Neural cell (in vitro differentiated cells): Measurements from ENCODE around the gene CLDND2.

ENCODE experiments used
- CTCF ChIP-seq: fragments of 450-650 bp; IDR thresholded peaks from 2 replicates; pipeline ENCODE4 v1.5.1; 2014; ENCODE audit warnings: antibody characterized with exemption, mild to moderate bottlenecking, moderate library complexity; ENCODE audit not compliant: poor library complexity, severe bottlenecking
- EP300 ChIP-seq: fragments of 450-650 bp; conservative IDR thresholded peaks from 2 replicates; pipeline ENCODE4 v1.6.1; 2014; ENCODE audit warnings: antibody characterized with exemption, mild to moderate bottlenecking, moderate library complexity; ENCODE audit not compliant: poor library complexity, severe bottlenecking
- EZH2 ChIP-seq: fragments of 200-600, 300-800 bp; shearing (Covaris generic), sonication (generic); IDR thresholded peaks from 2 replicates; pipeline ENCODE4 v1.6.1; 2014; ENCODE audit warnings: antibody characterized with exemption, low read length, borderline replicate concordance, mild to moderate bottlenecking; ENCODE audit not compliant: insufficient read depth, poor library complexity, severe bottlenecking
- RAD21 ChIP-seq: fragments of 450-650 bp; conservative IDR thresholded peaks from 2 replicates; pipeline ENCODE4 v1.6.1; 2014; ENCODE audit warnings: antibody characterized with exemption, mild to moderate bottlenecking, moderate library complexity
- REST ChIP-seq: IDR thresholded peaks from 2 replicates; pipeline ENCODE4 v1.6.1; 2012; ENCODE audit warnings: borderline replicate concordance

- TF ChIP-seq CTCF (no peak), EP300 (no peak), REST (no peak), EZH2 (no peak), RAD21 (no peak)
Measured at GRCh38 chr19:51347209-51347928, 21.4 kb downstream of the CLDND2 start.
